HG02763 (cell line): ENCODE measurements around the gene SRRM4.
"Not testable (repeated sequence)": the region's sequence is repeated elsewhere in the genome, so short reads cannot be mapped to it uniquely, and the experiment has no call there.

Experiments used
- ATAC-seq: cut with Tn5 transposase; IDR thresholded peaks from one replicate; pipeline ENCODE4 v1.9.1; 2021; ENCODE audit warnings: mild to moderate bottlenecking, moderate library complexity; ENCODE audit not compliant: unreplicated experiment

Gene SRRM4

DNA sequence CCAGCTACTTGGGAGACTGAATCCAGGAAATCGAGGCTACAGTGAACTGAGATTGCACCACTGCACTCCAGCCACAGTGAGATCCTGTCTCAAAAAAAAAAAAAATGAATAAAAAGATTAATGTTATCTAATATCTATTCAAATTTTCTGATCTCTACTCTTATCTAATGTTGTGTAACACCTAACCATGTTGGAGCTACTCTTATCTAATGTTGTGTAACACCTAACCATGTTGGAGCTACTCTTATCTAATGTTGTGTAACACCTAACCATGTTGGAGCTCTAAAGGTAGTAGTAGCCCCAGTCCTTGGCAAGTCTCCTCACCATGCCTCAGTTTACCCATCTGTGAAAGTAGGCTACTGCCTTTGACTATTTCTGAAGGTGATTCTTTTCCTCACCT is 26.9 kb downstream of the SRRM4 start:
- ATAC-seq: not testable (repeated sequence)

DNA sequence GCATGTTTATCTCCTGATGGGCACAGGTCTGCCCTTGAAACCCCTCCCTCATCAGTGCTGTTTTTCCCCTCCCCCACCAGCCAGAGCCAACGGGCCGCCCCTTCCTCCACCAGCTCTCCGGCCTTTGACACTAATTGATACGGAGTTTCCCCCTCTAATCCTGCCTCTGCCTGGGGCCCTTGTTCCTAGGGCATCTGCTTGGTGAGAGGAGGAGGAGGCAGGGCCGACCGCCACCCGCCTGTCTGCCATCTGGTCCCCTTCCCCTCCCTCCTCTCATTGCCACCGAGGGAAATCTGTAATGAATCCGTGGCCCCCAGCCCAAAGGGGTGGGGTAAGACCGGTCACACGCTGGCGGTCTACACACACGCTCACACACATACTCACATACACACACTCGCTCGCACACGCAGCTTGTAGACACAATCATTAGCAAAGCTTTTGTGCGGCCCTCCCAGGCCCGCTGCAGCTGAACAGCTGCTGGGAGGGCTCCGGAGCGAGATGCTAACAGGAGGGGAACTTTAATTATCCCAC is 27.4 kb downstream of the SRRM4 start:
- ATAC-seq: no peak

DNA sequence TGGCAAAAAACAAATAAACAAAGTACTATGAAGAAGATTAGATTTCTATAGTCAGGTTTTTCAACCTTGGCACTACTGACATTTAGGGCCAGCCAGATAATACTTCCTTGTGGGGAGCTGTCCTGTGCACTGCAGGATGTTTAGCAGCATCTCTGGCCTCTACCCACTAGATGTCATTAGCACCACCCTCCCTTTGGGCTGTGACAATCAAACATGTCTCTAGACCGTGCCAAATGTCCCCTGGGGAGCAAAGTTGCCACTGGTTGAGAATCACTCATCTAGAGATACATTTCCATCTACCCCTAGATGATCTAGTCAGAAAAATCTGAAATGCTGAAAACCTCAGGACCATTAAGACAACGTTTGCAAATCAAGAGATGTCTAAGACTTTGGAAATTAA is 29.9 kb downstream of the SRRM4 start:
- ATAC-seq: no peak

DNA sequence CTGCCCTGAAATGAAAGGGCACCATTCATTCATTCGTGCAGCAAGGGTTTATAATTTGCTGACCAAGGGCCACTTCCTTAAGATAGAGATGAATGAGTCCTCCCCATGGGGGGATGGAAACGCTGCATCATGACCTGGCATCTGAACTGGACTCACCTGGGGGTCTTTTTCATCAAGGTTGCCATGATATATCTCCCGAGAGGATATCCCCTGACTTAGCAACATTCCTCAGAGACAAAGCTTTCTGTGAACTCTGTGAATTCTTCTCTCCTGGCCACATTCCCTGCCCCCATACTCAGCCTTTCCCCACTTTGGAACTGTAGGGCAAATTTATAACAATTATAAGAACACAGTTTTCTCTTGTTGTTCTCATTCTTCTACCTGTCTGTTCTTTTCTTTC is 30.8 kb downstream of the SRRM4 start:
- no peak for ATAC-seq

DNA sequence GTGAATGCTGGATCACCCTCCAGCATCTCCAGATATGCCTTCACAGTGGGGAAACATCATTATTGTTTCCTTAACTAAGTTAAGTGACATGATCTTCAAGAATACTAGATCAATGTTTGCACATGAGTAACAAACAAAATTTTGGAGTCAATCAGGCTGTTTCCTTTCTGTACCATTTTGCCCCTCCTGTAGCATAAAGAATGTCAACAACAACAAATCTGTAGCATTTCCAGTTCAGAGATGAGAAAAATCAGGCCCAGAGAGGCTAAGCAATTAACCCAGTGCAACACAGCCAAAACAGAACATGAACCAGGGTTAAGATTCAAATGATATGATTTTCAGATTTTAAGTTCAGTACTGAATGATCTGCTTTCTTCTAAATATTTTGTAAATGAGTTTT is 31.7 kb downstream of the SRRM4 start:
- no peak for ATAC-seq

DNA sequence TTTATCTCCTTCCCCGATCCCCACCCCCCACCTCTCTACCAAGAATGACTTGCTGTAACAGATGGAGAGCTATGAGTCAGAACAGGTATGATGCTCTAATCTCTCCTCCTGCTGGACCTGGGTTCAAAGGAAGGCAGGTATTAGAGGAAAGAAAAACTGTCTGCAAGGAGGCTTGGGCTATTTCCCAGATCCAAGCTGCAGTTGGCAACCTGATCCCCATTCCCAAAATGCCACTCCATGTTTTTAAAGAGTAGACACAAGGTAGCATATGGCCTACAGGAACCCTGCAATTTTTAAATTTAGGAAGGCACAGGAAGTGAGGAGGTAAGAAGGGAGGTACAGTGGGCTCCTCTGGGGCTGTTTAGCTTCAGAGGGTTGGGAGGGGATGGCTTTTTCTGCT is 33.0 kb downstream of the SRRM4 start:
- no peak for ATAC-seq

DNA sequence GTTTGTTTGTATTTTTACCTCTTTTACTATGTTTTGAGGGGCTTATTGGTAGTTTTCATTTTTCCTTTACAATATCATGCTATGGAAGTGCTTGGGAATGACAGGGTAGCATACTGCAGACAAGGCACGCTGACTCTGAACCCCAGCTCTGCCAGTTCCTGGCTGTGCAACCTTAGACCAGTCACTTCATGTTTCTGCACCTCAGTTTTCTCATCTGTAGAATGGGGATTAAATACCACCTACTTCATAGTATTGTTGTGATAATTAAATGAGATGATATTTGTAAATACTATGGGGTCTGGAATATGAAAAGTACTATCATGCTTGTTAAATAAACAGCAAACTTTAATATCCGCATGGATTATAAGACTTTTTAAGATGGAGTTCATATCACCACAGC is 35.4 kb downstream of the SRRM4 start:
- no peak for ATAC-seq

DNA sequence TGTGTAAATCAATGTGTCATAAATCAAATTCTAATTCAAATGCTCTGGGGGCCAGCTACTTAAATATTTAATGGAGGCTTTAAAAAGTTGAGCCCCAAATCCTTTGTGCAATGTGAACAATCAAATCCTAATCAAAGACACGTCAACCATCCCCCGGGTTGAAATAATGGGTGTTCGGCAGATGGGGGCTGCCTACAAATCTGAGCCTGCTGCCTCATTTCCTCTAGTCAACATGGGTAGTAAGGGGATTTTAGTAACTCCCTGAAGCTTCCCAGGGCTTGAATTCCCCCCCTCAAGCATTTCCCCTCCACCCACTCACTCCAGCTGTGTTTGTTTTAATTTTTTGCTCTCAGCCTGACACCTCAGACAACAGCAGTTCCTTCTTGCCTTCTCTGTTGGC is 37.8 kb downstream of the SRRM4 start:
- no peak for ATAC-seq

DNA sequence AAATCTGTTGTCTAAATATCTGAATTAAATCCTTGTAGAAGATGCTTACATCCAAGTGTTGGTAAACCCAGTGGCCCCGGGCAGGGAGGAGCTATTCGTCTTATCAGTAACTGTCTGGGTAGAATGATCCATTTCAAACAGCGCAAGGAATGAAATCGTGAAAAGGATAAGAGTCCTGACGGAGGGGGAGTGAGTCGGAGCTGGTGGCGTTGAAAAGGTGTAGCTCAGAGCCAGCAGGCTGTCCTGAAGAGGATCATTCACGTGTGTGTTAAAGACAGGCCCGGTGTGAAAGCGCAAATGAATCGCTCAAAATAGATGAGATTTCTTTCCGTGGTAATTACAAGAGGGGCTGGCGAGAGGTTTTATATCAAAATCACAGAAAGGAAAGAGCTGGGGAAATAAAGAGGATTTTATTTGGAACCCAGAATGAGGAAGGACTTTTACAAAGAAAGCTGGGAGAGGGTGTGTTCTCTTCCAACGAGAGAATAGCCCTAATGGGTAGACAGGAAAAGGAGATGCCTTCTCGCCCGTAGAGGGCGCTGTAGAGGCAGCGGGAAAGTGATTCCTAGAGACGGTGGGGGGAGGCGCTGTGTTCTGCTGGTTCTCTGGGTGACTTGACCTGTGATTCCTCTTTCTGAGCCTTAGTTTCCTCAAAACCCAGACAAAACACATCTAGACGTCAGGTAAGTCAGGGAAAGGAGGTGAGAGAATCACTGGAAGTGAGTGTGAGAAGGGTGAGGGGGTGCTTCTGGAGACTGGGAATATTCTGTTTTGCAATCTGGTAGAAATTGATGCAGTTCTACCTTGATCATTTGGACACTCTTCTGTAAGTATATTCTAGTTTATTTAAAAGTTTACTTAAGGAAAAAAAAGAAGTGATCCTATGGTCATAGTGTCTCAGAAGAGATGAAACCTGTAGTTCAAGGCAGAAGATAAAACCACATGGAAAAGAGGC is 39.3 kb downstream of the SRRM4 start:
- ATAC-seq: no peak

DNA sequence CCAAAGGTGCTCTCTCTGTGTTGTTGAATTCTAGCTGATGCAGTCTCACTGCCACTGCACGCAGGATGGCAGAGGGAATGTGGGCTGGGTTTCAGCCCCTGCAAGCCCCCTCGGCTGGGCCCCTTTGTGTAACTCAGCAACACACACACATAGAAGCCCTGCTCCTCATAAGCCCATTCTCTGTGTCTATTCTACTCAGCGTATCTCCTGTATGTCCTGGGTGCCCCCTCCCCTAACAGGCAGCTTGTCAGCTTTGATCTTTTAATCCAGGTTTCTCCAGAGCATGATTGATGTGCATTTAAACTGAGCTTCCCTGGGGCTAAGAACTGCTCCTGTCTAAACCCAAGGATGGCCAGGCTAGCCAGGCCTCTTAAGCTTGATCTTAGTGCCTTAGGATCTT is 43.0 kb downstream of the SRRM4 start:
- no peak for ATAC-seq

DNA sequence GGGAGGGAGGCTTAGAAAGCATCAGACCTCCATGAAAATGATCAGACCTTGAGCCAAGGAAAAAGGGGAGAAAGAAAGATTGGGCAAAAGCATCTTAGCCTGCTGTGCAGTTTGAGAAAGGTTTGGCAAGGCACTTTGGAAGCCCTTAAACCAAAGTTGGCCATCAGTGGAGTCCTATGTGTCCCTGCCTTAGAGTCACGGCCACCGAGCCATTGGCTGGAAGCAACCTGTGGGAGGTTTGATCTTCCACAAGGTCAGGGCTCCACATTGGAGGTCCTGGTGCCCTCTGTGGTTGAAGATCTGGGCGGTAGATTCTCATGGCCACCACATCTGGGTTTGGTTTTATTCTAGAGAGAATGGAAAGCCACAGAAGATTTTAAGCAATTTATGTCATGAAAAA is 44.4 kb downstream of the SRRM4 start:
- ATAC-seq: no peak

DNA sequence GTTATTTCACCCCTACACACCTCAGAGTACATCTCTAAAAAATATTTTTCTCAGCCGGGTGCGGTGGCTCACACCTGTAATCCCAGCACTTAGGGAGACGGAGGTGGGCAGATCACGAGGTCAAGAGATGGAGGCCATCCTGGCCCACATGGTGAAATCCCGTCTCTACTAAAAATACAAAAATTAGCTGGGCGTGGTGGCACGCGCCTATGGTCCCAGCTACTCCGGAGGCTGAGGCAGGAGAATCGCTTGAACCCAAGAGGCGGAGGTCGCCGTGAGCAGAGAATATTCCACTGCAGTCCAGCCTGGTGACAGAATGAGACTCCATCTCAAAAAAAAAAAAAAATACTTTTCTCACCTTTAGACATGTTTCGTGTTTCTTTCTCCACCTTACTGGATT is 52.0 kb downstream of the SRRM4 start:
- ATAC-seq: not testable (repeated sequence)

DNA sequence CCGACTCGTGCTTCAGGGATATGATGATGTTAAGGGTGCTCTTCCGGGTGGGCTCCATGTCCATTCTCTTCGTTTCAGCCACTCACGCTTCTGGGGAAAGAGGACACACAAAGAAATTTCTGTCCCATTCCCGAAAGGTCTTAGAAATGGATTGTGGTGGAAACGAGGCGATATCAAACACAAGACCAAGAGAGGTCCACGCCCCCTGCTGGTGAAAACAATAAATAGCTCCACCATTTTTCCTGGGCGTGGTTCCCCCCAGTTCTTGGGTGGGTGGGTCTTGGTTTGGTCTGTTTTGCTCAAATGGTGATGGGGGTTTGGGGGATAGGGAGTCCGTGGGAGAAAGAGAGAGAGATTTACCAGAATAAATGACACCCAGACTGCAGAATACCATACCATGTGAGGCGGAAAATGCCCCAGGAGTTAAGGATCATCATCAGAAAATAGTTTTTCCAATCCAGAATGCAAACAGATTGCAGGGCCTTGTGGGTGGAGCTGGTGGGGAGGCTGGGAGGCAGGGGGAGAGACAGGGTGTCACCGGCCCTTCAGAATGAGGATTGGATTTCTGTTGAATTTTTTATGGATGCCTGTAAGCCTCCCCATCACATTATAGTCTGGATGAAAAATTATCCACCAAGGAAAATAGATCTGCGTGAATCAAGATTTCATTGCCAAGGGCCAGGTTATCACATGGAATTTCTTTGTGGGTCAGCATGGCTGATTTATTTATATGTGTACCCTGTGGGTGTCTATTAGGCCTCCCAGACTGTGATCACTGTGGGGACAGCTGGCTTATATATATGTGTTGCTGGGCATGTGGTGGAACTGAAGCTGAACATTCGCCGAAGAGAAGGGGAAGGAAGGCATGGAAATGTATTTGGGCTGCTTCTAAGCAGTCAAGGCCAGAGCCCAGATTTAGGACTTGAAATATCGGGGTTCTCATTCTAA is 55.8 kb downstream of the SRRM4 start:
- no peak for ATAC-seq

DNA sequence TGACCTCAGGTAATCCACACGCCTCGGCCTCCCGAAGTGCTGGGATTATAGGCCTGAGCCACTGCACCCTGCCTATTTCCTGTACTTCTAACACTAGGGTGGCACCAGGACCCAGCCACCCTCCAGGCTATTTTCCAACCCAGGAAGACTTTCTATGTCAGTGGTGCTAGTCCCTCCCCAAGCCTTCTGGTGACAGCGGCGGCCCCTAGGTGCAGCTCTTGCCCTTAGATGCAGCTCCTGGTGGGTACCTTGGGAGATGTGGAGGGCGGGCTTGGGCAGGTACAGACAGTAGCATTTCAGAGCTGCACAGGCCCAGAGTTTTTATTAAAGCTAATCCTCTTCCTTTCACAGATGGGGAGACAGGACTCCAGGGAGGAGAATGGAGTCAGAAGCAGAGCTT is 62.8 kb downstream of the SRRM4 start:
- ATAC-seq: no peak

DNA sequence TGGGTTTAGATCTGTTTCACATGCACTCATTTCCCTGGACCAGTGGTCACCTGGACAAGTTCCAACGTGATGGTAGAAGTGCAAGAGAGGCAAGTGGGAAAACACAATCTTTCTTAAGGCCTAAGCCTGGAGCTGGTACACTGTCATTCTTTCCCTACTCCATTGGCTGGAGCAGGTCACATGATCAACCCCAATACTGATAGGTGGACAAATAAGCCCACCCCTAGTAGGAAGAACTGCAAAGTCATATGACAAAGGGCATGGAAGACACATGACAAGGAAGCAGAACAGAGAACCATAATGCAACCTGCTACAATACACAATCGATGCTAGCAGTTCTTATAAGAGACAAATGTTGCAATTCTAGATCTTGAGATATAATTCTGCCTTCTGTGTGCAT is 66.3 kb downstream of the SRRM4 start:
- no peak for ATAC-seq

DNA sequence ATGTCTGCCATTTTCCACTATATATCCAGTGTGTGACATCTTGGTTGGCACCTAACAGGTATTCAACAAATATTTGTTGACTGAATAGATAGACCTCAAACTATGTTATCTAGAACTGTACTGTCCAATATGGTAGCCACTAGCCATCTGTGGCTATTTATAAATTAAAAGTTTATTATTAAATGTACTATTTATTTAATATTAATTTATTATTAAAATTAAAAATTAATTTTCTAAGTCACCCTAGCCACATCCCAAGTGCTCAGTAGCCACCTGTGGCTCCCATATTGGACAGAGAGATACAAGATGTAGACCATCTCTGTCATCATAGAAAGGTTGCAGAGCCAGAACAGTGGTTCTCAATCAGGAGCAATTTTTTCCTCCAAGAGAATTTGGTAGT is 69.3 kb downstream of the SRRM4 start:
- no peak for ATAC-seq

DNA sequence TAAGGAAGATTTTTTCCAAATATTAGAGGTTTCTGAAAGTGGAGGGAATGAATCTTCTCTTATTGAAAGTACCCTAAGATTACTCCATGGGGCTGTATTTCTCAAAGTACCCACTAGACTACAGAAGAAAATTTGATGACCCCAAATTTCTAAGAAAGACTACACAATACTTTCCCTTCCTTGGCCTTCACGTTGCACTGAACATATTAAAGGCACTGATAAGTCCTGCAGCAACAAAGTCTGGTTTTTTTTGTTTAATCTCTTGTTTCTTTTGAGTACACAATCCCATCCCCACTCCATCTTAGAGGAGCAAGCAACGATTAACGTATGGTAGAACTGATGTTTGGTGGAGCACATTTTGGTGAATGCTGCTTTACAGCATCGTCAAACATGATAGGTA is 70.1 kb downstream of the SRRM4 start:
- no peak for ATAC-seq

DNA sequence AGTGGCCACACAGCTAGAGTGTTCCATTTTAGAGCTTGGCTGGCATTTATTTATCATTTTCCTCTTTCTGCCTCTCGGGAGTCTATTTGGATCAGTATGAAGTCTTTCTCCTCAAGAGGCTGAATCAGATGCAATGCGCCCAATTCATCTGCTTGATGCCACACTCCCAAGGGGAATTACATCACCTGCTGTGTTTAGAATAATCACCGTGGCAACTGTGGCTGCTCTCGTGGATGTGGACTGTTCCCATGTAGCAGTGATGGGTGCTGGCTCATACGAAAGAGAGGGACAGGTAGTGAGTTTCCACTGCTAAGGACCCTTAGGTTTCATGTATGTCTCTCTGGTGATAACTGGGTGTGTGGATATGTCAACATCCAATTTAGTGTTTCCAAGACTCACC is 70.7 kb downstream of the SRRM4 start:
- no peak for ATAC-seq

DNA sequence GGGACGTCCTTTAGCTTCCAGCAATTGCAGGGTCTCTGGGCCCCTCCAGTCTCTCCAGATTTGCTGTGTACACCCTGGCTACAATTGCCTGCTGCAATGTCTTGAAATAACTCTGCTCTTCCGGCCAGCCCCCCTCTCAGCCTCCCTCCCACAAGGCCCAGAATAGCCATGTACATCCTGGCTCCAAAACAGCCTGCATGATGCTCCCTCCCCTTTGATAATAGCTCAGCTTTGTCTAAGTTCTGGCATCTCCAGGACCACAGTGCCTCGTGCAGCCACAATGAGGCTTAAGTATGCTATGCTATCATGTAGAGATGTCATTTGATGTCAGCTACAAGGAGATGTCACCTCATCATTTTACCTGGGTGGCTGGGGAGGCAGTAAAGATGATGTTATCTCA is 74.6 kb downstream of the SRRM4 start:
- ATAC-seq: no peak

DNA sequence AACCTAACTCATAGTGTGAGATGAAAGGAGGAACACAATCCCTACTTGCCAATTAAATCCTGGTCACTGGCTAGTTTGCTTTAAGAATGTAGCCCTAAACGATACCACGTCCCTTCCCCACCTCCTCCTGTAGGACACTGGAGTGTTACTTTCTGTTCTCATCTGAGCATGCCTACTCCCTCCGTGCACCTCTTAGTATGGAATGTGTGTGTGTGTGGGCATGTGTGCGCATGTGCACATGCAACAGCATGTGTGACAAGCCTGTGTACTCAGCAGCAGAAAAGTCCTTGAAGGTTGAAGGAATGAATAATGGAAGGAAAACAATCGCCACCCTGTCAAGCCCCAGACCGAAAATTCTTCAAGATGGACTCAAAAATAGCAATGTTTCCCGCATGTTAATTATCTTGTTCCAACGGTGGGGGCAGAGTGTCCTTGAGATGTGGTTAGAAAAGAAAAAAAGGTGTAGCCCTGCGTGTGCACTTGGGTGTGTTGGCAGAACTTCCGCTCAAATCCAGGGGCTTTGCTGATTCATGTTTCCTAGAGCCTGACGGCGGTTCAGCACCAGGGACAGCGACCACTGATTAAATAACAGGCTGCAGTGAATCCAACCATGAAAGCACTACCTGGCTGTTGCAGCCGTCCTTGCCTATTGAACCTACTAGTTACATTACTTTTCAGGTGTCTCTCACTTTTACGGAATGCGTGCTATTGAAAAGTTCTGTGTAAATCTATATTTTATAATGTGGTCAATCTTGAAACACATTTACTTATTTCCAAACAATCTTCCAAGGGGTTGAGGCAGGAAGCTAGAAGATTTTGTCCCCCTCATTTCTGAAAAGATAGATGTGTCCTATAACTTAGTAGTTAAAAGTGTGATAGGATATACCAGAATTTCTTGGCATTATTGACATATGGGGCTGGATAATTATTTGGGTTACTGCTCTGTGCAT is 79.8 kb downstream of the SRRM4 start:
- ATAC-seq: no peak
